Esophagus muscularis mucosa (tissue), 4 donors: ENCODE measurements around the gene OTUD4. TPM values are rescaled to one million over a fixed set of nuclear protein-coding genes. Genes with fewer than 3 reads are reported as not detected.

Experiments
- DNase-seq: peaks from one replicate; pipeline ENCODE4 v3.0.0-alpha.2; 2017; ENCODE audit errors: extremely low spot score
- H3K27ac ChIP-seq, 4 donors: fragments of 200-600 bp; sonication (generic); replicated peaks in 1 of 4; 1 replicate in 3 of 4; 2 replicates in 1 of 4; pipeline ENCODE4 v1.5.1; 2016 to 2019; ENCODE audit warnings: mild to moderate bottlenecking in 1 of 4
- H3K27me3 ChIP-seq, 4 donors: fragments of 200-600 bp; sonication (generic); one replicate each; pipeline versions ENCODE4 v1.5.1 to v1.6.0; 2016 to 2019
- H3K36me3 ChIP-seq, 4 donors: fragments of 200-600 bp; sonication (generic); one replicate each; pipeline ENCODE4 v1.5.1; 2016 to 2019
- H3K4me1 ChIP-seq, 4 donors: fragments of 200-600 bp; sonication (generic); one replicate each; pipeline ENCODE4 v1.5.1; 2016 to 2019
- H3K4me3 ChIP-seq, 4 donors: fragments of 200-600 bp; sonication (generic); 1 replicate in 2 of 4; 2 replicates in 2 of 4; pipeline ENCODE4 v1.5.1; 2016 to 2019; ENCODE audit warnings: mild to moderate bottlenecking in 4 of 4, moderate library complexity in 1 of 4
- H3K9me3 ChIP-seq, 4 donors: fragments of 200-600 bp; sonication (generic); 1 replicate in 3 of 4; 2 replicates in 1 of 4; pipeline ENCODE4 v1.5.1; 2016 to 2019
- CTCF ChIP-seq, 3 experiments: fragments of 200-600 bp in 2 of 3; fragments of 450-650 bp in 1 of 3; sonication (generic) in 2 of 3; IDR thresholded peaks; one replicate each; pipeline ENCODE4 v1.5.1; 2017 to 2019; ENCODE audit warnings: antibody characterized with exemption in 3 of 3, mild to moderate bottlenecking in 2 of 3, moderate library complexity in 1 of 3
- EP300 ChIP-seq: sonication (generic); formaldehyde crosslinking; IDR thresholded peaks from one replicate; pipeline ENCODE4 v1.6.1; 2017; ENCODE audit warnings: antibody characterized with exemption
- POLR2A ChIP-seq: fragments of 450-650 bp; IDR thresholded peaks from one replicate; pipeline ENCODE4 v1.6.1; 2017; ENCODE audit warnings: antibody characterized with exemption, moderate library complexity, mild to moderate bottlenecking, low read depth
- POLR2AphosphoS5 ChIP-seq, 2 donors: sonication (generic); formaldehyde crosslinking; IDR thresholded peaks; one replicate each; pipeline ENCODE4 v1.6.1; 2017; ENCODE audit warnings: antibody characterized with exemption in 2 of 2
- WGBS: methylation state at CpG from one replicate; pipeline ENCODE4 v1.1.5; 2018; 5-methylcytosine and 5-hydroxymethylcytosine counted together
- intact Hi-C: fragments of 100-400 bp; cut with DNase I; formaldehyde crosslinking; loops from one replicate; pipeline ENCODE4 v1.15.1; 2023
- total RNA-seq, 4 donors: library from RNA; depleted of rRNA; stranded (reverse); fragments of >200 nt; gene quantifications; one replicate each; pipeline versions ENCODE4 v1.1.0 to v1.2.1, GENCODE V29; 2016

Gene OTUD4
- total RNA-seq, 4 donors from 2014 or later: 29.8 to 49.1 (median 38.3) TPM

- Histone ChIP-seq H3K27me3 (no peaks in the 10 kb centered on the region), H3K36me3 (peaks cover 7 to 23% (median 16%) of the 10 kb centered on the region in 4 donors), H3K9me3 (peaks cover 3 to 6% (median 4%) of the 10 kb centered on the region in 4 donors), H3K4me1 (peaks cover 26 to 59% (median 52%) of the 10 kb centered on the region in 4 donors), H3K27ac (peak overlapping the region; percentile 90 to 92 (median 91)), H3K4me3 (peak overlapping the region; percentile 71 to 88 (median 82))
- DNase-seq: no peak
- WGBS: 1% methylated on average over 8 of the region's 9 CpGs
- intact Hi-C loops: loop anchor here (5.0 kb wide), 1 partner anchor 79 kb away; no protein-coding TSS in a partner anchor
- TF ChIP-seq EP300: no peak
- no peak for TF ChIP-seq POLR2A
- TF ChIP-seq POLR2AphosphoS5 (IDR thresholded peaks at IDR 0.05): no peak
- TF ChIP-seq CTCF (IDR thresholded peaks at IDR 0.05): no peak
Observed at GRCh38 chr4:145098675-145099037, 81.7 kb downstream of the OTUD4 start.

GRCh38 chr4:145097821-145098674, 82.3 kb downstream of the OTUD4 start, which contains the start of the genes ABCE1 and ANAPC10:
ABCE1 (plus strand) TSS chr4:145098311; CDS start chr4:145104413, 6,102 bp downstream.
ANAPC10 (minus strand) TSS chr4:145098196; CDS start chr4:145096099, 2,097 bp downstream.
- peaks cover 26 to 58% (median 49%) of the 10 kb centered on the region in 4 donors for H3K4me1 ChIP-seq
- WGBS: 1% methylated on average over 36 of the region's 67 CpGs
- peak within 1 kb of the TSS; percentile 71 to 88 (median 82) for H3K4me3 ChIP-seq
- peaks cover 3 to 7% (median 7%) of the 10 kb centered on the region in 4 donors for H3K9me3 ChIP-seq
- no peaks in the 10 kb centered on the region for H3K27me3 ChIP-seq
- peak within 1 kb of the TSS; percentile 90 to 92 (median 91) for H3K27ac ChIP-seq
- TF ChIP-seq POLR2A (peak; percentile 25), POLR2AphosphoS5 (IDR thresholded peaks at IDR 0.05) (peak; percentile 87 to 97), CTCF (IDR thresholded peaks at IDR 0.05) (peak; percentile 1 to 28 (median 26)), EP300 (no peak)
- peak; percentile 98 for DNase-seq
- intact Hi-C loops: loop anchor here (5.0 kb wide), 1 partner anchor 79 kb away; no protein-coding TSS in a partner anchor
- peaks cover 12 to 29% (median 19%) of the 10 kb centered on the region in 4 donors for H3K36me3 ChIP-seq

GRCh38 chr4:145097331-145097820, 83.0 kb downstream of the OTUD4 start:
- intact Hi-C loops: loop anchor here (5.0 kb wide), 1 partner anchor 80 kb away; no protein-coding TSS in a partner anchor
- DNase-seq: no peak
- Histone ChIP-seq H3K4me3 (peak overlapping the region; percentile 71 to 88 (median 82)), H3K9me3 (peaks cover 3 to 7% (median 7%) of the 10 kb centered on the region in 4 donors), H3K27ac (peak overlapping the region; percentile 90 to 92 (median 91)), H3K4me1 (peaks cover 26 to 51% (median 49%) of the 10 kb centered on the region in 4 donors), H3K27me3 (no peaks in the 10 kb centered on the region), H3K36me3 (peaks cover 19 to 36% (median 25%) of the 10 kb centered on the region in 4 donors)
- 7% methylated on average over 10 of the region's 10 CpGs for whole genome bisulfite sequencing
- TF ChIP-seq CTCF (IDR thresholded peaks at IDR 0.05): peak in 1 of 3 experiments; percentile 4
- TF ChIP-seq POLR2A: no peak
- TF ChIP-seq POLR2AphosphoS5 (IDR thresholded peaks at IDR 0.05): no peak
- no peak for TF ChIP-seq EP300

- H3K4me1 ChIP-seq: peaks cover 14 to 17% (median 15%) of the 10 kb centered on the region in 4 donors
- H3K27me3 ChIP-seq: no peaks in the 10 kb centered on the region
- H3K36me3 ChIP-seq: peaks cover 27 to 63% (median 47%) of the 10 kb centered on the region in 4 donors
- TF ChIP-seq POLR2A (no peak), POLR2AphosphoS5 (IDR thresholded peaks at IDR 0.05) (no peak), EP300 (no peak), CTCF (IDR thresholded peaks at IDR 0.05) (no peak)
- H3K9me3 ChIP-seq: peaks cover 3 to 7% (median 7%) of the 10 kb centered on the region in 4 donors
- no peak overlapping the region for H3K27ac ChIP-seq
- 100% methylated on average over 2 of the region's 2 CpGs for WGBS
- intact Hi-C loops: no loop called here
- DNase-seq: no peak
- H3K4me3 ChIP-seq: no peak overlapping the region
Observed at GRCh38 chr4:145093638-145094037, 86.8 kb downstream of the OTUD4 start.
